GM19463 (cell line): ENCODE measurements around the gene HHLA2.

Experiments used
- ATAC-seq: cut with Tn5 transposase; IDR thresholded peaks from one replicate; pipeline ENCODE4 v1.9.1; 2021; ENCODE audit warnings: mild to moderate bottlenecking, moderate library complexity; ENCODE audit not compliant: unreplicated experiment

The HHLA2 gene

DNA sequence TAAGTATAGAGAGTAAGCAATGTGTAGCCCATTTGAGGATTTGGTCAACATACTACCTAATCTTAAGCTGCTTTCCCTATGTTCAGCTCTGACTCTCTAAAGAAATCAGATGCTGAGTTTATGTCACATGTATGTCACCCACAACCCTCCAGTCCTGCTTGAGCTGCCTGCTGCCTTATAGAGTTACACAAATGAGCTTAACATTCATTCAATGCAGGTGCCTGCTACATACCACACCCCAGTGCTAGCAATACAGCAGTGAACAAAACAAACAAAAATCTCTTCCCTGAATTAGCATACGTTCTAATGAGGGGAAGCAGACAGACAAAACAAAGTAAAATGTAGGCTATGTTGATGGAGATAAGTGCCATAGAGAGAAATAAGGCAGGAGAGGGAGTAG, 93.0 kb downstream of the HHLA2 start:
- ATAC-seq, result no peak

- ATAC-seq, result no peak
Observed at GRCh38 chr3:108391917-108392593, 95.7 kb downstream of the HHLA2 start.

DNA sequence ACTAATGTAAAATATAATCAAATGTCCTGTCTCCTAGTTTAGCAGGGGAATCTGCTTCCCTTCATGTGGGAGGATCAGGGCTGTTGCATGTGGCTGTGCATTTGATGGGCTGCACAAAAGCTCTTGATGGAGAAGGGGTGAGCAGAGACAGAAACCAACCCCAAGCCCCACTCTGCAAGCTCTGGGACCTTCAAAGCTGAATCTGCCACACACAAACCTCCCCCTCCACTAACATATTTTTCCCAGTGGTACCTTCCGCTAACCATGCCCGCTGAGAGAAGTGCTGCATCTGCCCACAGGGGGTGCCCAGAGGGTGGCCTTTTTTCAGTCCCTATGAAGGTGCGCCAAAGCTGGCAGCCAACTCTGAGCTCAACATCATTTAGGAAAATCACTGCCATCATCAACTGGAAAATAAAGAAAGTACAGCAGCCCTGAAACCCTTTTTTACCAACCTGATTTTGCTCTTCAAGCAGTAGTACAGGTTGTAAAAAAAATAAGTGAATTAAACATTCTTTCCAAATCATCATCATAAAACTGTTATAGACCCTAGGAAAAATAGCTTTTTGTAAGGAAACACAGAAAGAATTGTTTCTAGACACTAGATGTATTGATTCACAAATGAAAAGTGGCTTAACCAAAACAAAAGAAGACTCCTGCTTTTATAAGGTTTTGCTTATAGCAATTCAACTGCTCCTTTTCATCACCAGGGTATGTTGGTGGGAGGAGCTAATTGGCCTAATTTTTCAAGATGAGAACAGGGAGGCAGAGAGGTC, 97.0 kb downstream of the HHLA2 start:
- ATAC-seq, result no peak

DNA sequence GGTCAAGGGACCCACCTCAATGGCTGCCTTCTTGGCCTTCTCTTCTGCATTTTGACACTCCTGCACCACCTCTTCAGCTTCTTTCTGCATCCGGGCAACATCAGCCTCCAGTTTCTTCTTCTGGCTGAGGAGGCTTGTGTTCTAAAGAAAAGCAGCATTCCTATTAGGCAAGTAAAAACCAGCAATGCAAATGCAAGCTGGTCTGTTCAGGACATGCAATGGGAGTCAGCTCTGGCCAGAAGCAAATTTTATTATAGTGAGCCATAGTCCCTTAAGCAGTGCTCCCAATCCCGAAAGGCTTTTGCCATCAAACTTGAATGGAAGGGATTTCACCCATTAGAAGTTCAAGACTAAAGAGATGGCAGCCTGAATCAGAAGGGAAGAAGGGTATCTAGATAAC, 97.7 kb downstream of the HHLA2 start:
- no peak for ATAC-seq

DNA sequence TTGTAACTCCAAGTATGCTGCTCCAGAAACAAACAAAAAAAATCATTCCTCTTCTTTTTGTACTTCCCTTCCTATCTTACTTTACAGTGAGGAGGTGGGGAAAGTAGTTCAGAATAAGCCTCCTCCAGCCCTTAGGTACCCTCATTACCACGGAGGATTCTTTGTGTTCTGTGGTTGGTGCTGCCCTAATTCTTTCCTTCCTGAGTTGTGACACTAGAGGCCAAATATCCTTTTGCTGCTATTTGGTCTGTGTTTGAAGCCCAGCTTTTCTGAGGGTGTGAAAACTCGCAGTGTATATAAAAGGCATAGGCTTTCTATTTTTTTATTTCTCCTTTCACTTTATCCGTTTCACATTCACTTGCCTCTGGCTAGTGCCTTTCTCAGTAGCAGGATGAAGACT, 98.2 kb downstream of the HHLA2 start:
- no peak for ATAC-seq

- ATAC-seq, result no peak
Observed at GRCh38 chr3:108396336-108396735, 100.0 kb downstream of the HHLA2 start.

GRCh38 chr3:108398510-108398909, 102.2 kb downstream of the HHLA2 start:
- no peak for ATAC-seq

DNA sequence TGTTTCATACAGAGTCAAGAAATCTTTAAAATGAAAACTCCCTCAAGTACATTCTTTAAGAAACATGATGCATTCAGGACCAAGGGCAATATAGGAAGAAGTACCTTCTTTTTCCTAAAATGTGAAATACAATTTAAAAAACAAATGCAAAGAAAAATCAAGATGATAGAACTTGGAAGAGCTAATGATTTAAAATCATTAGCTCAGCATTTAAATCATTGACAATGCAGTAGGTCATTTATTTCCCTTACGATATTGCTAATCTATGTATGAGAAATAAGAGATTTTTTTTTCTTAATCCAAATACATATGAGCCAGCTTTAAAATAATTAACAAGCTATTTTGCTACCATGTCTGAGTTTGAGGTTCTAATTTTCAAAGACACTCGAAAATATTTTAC, 105.5 kb downstream of the HHLA2 start:
- no peak for ATAC-seq

- ATAC-seq, result no peak
Observed at GRCh38 chr3:108403198-108403597, 106.8 kb downstream of the HHLA2 start.

DNA sequence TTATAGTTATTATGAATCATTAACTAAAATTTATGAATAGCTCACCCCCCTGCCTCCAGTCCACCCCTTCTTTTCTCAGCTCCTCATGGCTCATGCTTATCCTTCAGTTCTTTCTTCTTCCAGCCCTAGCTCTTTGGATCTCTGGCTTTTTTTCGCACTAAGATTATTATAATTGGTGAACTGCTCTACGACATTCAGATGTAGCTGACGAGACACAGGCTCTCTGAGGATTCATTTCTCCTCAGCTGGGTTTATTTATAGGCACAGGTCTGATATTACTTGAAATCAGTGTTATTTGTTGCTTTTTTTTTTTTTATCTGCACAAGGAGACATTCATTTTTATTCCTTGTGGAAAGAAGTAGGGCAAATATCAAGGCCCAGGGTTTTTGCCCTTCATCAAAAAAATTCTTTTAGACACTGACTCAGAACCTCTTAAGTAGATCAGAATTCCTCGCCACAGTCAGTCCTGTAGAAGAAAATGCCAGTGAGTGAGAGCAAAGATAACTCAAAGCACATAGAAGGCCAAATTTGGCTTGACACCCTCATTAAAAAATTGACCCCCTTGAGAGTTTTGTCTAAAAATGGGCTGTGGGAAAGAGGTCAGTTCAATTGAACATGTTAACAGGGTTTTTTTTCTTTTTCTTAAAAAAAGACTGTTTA, 107.5 kb downstream of the HHLA2 start:
- ATAC-seq, result no peak

GRCh38 chr3:108404368-108404767, 108.0 kb downstream of the HHLA2 start:
- no peak for ATAC-seq

- no peak for ATAC-seq
Observed at GRCh38 chr3:108406063-108406660, 109.8 kb downstream of the HHLA2 start.

- peak; percentile 97 for ATAC-seq
Observed at GRCh38 chr3:108406661-108407206, 110.4 kb downstream of the HHLA2 start.

DNA sequence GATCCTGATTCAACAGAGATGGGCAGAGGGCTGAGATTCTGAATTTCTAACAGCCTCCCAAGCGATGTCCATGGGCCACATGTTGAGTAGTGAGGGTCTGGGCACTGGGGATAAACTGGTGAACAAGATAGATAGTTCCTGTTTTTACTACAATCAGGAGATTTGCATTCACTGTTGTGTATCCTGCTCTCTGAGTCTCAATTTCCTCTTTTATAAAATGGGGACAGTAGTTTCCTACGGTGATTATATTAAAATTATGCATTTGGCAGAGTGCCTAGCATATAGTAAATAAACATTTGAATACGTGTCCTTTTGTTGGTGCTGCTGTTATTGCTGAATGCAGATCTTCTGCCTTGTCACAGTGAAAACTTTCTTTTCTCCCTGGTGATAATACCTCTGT, 111.5 kb downstream of the HHLA2 start:
- no peak for ATAC-seq

DNA sequence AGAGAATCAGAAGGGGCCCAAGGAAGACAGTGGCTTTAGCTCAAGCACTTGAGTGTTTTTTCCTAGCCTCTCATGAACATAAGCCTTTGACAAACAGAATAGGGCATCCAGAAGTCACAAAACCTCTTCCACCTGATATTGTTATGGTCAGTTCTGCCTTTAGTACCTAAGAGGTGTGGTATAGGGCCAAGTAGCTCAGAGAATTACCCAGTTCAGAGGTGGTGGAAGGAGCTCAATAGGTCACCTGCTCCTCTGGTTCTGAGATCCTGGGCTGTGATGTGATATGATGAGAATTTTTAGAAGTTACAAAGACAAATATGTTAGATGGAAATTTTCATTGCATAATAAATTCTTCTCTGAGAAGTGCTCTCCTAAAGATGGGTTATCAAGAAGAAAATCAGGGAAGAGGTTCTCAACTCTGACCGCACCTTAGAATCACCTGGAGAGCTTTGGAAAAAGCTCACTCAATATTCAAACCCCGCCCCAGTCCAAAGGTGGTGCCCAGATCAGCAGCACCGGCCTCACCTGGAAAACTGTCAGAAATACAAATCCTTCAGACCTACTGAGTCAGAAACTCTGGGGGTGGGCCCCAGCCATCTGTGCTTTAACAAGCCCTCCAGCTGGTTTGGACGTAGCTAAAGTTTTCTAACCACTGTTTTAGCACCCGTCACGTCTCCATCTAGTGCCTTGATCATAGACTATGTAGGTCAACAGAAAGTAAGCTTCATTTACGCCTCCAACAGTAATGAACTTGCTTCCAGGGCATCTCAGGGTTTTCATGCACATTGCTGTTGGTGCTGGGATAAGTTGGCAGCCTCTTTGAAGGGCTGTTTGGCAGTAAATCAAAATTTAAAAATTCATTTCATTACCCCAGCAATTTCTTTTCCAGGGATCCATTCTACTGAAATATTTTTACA, 112.8 kb downstream of the HHLA2 start:
- ATAC-seq, result no peak

- ATAC-seq, result no peak
Observed at GRCh38 chr3:108409800-108410178, 113.4 kb downstream of the HHLA2 start.

DNA sequence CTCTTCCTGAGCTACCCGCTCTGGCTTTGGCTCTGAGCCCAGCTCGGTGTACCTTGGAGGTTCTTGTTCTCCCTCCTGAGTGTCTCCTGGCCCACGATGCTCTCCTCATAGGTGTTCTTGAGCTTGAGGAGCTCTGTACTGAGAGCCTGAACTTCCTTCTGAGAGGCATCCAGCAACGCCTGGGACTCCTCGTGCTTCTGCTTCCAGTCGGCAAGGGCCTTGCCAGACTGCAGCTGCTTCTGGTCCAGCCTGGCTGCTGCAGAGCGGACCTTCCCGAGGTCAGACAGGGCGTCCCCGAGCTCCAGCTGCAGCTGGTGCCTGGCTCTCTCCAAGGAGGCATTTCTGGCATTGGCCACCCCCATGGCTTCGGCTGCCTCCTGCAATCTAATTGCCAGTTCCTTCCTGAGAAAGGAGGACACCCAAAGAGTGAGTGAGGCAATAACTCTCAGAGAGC, 114.2 kb downstream of the HHLA2 start:
- no peak for ATAC-seq

GRCh38 chr3:108412121-108412750, 115.9 kb downstream of the HHLA2 start:
- no peak for ATAC-seq

- no peak for ATAC-seq
Observed at GRCh38 chr3:108414007-108414406, 117.7 kb downstream of the HHLA2 start.

DNA sequence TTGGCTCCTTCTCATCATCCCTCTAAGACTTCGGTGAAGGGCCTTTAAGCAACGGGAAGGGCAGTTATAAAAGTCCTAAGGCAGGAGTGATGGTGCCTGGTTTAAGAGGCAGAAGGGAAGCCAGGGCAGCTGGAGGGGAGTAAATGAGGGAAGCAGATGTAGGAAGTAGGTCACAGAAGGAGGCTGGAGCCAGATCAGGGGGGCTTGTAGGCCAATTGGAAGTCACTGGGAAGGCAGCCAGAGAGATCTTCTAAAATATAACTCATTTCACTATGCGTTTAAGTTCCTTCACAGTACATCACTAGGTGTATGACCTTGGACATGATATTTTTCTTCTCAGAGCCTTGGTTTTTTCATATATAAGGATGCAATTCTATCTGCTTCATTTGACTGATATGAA, 119.3 kb downstream of the HHLA2 start:
- no peak for ATAC-seq
